ENCODE data around the gene RTL9.

DNA sequence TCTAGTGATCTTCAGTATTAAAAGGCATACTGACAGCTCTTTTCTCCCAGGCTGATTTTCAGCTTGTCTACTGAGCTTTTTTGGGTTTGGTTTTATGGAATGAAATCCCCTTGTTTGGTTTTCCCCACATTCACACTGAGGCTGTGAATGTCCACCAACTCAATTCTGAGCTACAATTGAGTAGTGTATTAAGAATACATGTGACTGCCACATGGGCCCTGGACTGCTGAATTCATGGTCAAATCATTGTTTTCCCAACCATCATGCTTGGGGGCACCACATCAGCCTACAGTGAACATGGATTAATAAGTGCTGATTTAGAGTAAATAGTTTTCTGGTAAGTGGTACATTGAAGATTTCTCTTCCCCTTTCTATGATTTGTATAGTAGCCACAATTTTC is 32.4 kb downstream of the RTL9 start:
- no peak for TF ChIP-seq SUZ12 (IDR thresholded peaks at IDR 0.05; ENCODE audit: extremely low read depth, insufficient read depth, insufficient read length)
- no peak for TF ChIP-seq ZNF274 (IDR thresholded peaks at IDR 0.05; ENCODE audit: low read depth, low read length)
- no peak for TF ChIP-seq YY1 (IDR thresholded peaks at IDR 0.05; ENCODE audit: insufficient read depth, insufficient read length)
